WTC11 (cell line): ENCODE data around the gene CHID1. TPM values are rescaled to one million over a fixed set of nuclear protein-coding genes. Genes with fewer than 3 reads are reported as not detected.

Source experiments
- ATF1 ChIP-seq: sonication (generic); formaldehyde crosslinking; IDR thresholded peaks from 2 replicates; pipeline ENCODE4 v1.8.1; 2023; ENCODE audit warnings: mild to moderate bottlenecking, moderate library complexity, missing genetic modification reagents
- ATF3 ChIP-seq: sonication (generic); formaldehyde crosslinking; conservative IDR thresholded peaks from 2 replicates; pipeline ENCODE4 v1.8.1; 2022; ENCODE audit warnings: mild to moderate bottlenecking, missing genetic modification reagents
- CBFB ChIP-seq: sonication (generic); formaldehyde crosslinking; IDR thresholded peaks from 2 replicates; pipeline ENCODE4 v1.8.1; 2022; ENCODE audit warnings: mild to moderate bottlenecking, low read depth, missing genetic modification reagents
- E2F1 ChIP-seq: sonication (generic); formaldehyde crosslinking; IDR thresholded peaks from 2 replicates; pipeline ENCODE4 v1.8.0; 2022; ENCODE audit warnings: mild to moderate bottlenecking, missing genetic modification reagents
- ELF4 ChIP-seq: sonication (generic); formaldehyde crosslinking; IDR thresholded peaks from 2 replicates; pipeline ENCODE4 v1.8.1; 2022; ENCODE audit warnings: low read depth, mild to moderate bottlenecking, moderate library complexity, missing genetic modification reagents
- ESRRA ChIP-seq: sonication (generic); formaldehyde crosslinking; IDR thresholded peaks from 2 replicates; pipeline ENCODE4 v1.8.1; 2022; ENCODE audit warnings: mild to moderate bottlenecking, missing genetic modification reagents, borderline replicate concordance
- FOXJ3 ChIP-seq: sonication (generic); formaldehyde crosslinking; IDR thresholded peaks from 2 replicates; pipeline ENCODE4 v1.9.0; 2021; ENCODE audit warnings: missing genetic modification reagents, mild to moderate bottlenecking, borderline replicate concordance
- FOXK1 ChIP-seq: sonication (generic); formaldehyde crosslinking; IDR thresholded peaks from 2 replicates; pipeline ENCODE4 v1.8.0; 2022; ENCODE audit warnings: mild to moderate bottlenecking, moderate library complexity, missing genetic modification reagents
- FOXP1 ChIP-seq: sonication (generic); formaldehyde crosslinking; IDR thresholded peaks from 2 replicates; pipeline ENCODE4 v1.8.0; 2022; ENCODE audit warnings: missing genetic modification reagents, mild to moderate bottlenecking, moderate library complexity, borderline replicate concordance
- GABPB1 ChIP-seq: sonication (generic); formaldehyde crosslinking; IDR thresholded peaks from 2 replicates; pipeline ENCODE4 v1.8.1; 2023; ENCODE audit warnings: mild to moderate bottlenecking, missing genetic modification reagents
- JUN ChIP-seq: sonication (generic); formaldehyde crosslinking; IDR thresholded peaks from 2 replicates; pipeline ENCODE4 v1.8.0; 2023; ENCODE audit warnings: mild to moderate bottlenecking, missing genetic modification reagents
- MYBL2 ChIP-seq: sonication (generic); formaldehyde crosslinking; IDR thresholded peaks from 2 replicates; pipeline ENCODE4 v1.8.1; 2023; ENCODE audit warnings: mild to moderate bottlenecking, moderate library complexity, missing genetic modification reagents
- NFYB ChIP-seq: sonication (generic); formaldehyde crosslinking; conservative IDR thresholded peaks from 2 replicates; pipeline ENCODE4 v1.8.0; 2022; ENCODE audit warnings: low read depth, missing genetic modification reagents
- RORB ChIP-seq: fragments of 250-450 bp; sonication (Bioruptor Pico); IDR thresholded peaks from 2 replicates; pipeline ENCODE4 v1.9.0; 2021; ENCODE audit warnings: mild to moderate bottlenecking
- TEAD1 ChIP-seq: sonication (generic); formaldehyde crosslinking; IDR thresholded peaks from 2 replicates; pipeline ENCODE4 v1.8.0; 2022; ENCODE audit warnings: mild to moderate bottlenecking, missing genetic modification reagents
- ZNF263 ChIP-seq: sonication (generic); formaldehyde crosslinking; IDR thresholded peaks from 2 replicates; pipeline ENCODE4 v1.8.1; 2022; ENCODE audit warnings: low read depth, mild to moderate bottlenecking, moderate library complexity, missing genetic modification reagents
- ZNF416 ChIP-seq: fragments of 250-450 bp; sonication (Bioruptor Pico); IDR thresholded peaks from 2 replicates; pipeline ENCODE4 v1.9.0; 2021; ENCODE audit warnings: mild to moderate bottlenecking, inconsistent platforms
- ZNF423 ChIP-seq: fragments of 250-450 bp; sonication (Bioruptor Pico); IDR thresholded peaks from 2 replicates; pipeline ENCODE4 v2.1.2; 2022; ENCODE audit warnings: mild to moderate bottlenecking, moderate library complexity
- ZNF512 ChIP-seq: sonication (generic); formaldehyde crosslinking; IDR thresholded peaks from 2 replicates; pipeline ENCODE4 v1.8.1; 2022; ENCODE audit warnings: missing genetic modification reagents, borderline replicate concordance
- total RNA-seq: library from RNA; stranded (reverse); gene quantifications from 3 replicates; pipeline ENCODE4 v1.2.3, GENCODE V29; 2021
- TF ChIP-seq, protein P1 (sequence below): fragments of 250-450 bp; sonication (Bioruptor Pico); IDR thresholded peaks from 2 replicates; pipeline ENCODE4 v1.9.0; 2021; ENCODE audit warnings: mild to moderate bottlenecking, borderline replicate concordance
- TF ChIP-seq, protein P2 (sequence below): fragments of 250-450 bp; sonication (Bioruptor Pico); conservative IDR thresholded peaks from 2 replicates; pipeline ENCODE4 v1.9.0; 2021; ENCODE audit warnings: mild to moderate bottlenecking
- TF ChIP-seq, protein P3 (sequence below): sonication (generic); formaldehyde crosslinking; IDR thresholded peaks from 2 replicates; pipeline ENCODE4 v1.8.1; 2022; ENCODE audit warnings: mild to moderate bottlenecking, missing genetic modification reagents, moderate library complexity, borderline replicate concordance
- TF ChIP-seq, protein P4 (sequence below): sonication (generic); formaldehyde crosslinking; IDR thresholded peaks from 2 replicates; pipeline ENCODE4 v1.8.1; 2023; ENCODE audit warnings: mild to moderate bottlenecking, missing genetic modification reagents
- TF ChIP-seq, protein P5 (sequence below): sonication (generic); formaldehyde crosslinking; IDR thresholded peaks from 2 replicates; pipeline ENCODE4 v1.8.0; 2022; ENCODE audit warnings: mild to moderate bottlenecking, missing genetic modification reagents

Gene CHID1
- total RNA-seq, 1 experiment from 2014 or later = 92.8 TPM

- TF ChIP-seq, protein P1, sequence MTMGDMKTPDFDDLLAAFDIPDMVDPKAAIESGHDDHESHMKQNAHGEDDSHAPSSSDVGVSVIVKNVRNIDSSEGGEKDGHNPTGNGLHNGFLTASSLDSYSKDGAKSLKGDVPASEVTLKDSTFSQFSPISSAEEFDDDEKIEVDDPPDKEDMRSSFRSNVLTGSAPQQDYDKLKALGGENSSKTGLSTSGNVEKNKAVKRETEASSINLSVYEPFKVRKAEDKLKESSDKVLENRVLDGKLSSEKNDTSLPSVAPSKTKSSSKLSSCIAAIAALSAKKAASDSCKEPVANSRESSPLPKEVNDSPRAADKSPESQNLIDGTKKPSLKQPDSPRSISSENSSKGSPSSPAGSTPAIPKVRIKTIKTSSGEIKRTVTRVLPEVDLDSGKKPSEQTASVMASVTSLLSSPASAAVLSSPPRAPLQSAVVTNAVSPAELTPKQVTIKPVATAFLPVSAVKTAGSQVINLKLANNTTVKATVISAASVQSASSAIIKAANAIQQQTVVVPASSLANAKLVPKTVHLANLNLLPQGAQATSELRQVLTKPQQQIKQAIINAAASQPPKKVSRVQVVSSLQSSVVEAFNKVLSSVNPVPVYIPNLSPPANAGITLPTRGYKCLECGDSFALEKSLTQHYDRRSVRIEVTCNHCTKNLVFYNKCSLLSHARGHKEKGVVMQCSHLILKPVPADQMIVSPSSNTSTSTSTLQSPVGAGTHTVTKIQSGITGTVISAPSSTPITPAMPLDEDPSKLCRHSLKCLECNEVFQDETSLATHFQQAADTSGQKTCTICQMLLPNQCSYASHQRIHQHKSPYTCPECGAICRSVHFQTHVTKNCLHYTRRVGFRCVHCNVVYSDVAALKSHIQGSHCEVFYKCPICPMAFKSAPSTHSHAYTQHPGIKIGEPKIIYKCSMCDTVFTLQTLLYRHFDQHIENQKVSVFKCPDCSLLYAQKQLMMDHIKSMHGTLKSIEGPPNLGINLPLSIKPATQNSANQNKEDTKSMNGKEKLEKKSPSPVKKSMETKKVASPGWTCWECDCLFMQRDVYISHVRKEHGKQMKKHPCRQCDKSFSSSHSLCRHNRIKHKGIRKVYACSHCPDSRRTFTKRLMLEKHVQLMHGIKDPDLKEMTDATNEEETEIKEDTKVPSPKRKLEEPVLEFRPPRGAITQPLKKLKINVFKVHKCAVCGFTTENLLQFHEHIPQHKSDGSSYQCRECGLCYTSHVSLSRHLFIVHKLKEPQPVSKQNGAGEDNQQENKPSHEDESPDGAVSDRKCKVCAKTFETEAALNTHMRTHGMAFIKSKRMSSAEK (CRISPR knock-in tag) = no peak
- TF ChIP-seq, protein P2, sequence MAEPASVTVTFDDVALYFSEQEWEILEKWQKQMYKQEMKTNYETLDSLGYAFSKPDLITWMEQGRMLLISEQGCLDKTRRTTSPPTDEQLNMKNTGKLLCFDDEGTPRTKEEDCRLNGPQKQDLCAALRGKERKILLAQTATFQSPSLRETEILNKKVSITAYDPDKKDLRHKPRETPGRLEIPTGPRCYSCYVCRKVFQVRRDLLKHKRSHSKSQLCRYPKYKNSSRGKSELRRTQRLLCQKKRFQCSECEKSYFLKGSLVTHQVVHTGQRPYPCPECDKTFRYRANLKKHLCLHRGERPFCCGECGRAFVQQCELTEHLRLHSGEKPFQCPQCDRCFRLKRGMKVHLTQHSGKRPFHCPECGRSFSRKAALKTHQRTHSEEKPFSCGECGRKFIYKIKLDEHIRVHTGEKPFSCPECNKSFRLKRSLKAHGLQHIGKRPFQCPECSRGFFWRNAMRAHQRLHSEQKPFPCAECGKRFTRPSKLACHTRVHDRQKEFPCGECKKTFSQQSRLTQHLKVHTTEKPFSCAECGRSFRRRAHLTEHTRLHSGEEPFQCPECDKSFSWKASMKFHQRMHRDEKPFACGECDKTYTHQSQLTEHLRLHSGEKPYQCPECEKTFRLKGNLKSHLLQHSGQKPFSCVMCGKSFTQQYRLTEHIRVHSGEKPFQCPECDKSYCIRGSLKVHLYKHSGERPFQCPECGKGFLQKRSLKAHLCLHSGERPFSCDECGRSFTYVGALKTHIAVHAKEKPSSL (CRISPR knock-in tag) = no peak
- peak; percentile 81; the same call in 1 of the 2 replicates for TF ChIP-seq ZNF423 (CRISPR knock-in tag)
- TF ChIP-seq ESRRA (CRISPR knock-in tag) = no peak
- no peak for TF ChIP-seq ZNF512 (CRISPR knock-in tag)
- TF ChIP-seq GABPB1 (CRISPR knock-in tag) = 0 out of 2 replicates have a peak, but pooled peaks have one; percentile 4
- no peak for TF ChIP-seq CBFB (CRISPR knock-in tag)
- TF ChIP-seq RORB (CRISPR knock-in tag) = no peak
- peak; percentile 37; the same call in 1 of the 2 replicates for TF ChIP-seq FOXK1 (CRISPR knock-in tag)
- TF ChIP-seq FOXP1 (CRISPR knock-in tag) = peak; percentile 11; the same call in 1 of the 2 replicates
- no peak for TF ChIP-seq FOXJ3 (CRISPR knock-in tag)
- no peak for TF ChIP-seq ATF3 (CRISPR knock-in tag)
- TF ChIP-seq, protein P3, sequence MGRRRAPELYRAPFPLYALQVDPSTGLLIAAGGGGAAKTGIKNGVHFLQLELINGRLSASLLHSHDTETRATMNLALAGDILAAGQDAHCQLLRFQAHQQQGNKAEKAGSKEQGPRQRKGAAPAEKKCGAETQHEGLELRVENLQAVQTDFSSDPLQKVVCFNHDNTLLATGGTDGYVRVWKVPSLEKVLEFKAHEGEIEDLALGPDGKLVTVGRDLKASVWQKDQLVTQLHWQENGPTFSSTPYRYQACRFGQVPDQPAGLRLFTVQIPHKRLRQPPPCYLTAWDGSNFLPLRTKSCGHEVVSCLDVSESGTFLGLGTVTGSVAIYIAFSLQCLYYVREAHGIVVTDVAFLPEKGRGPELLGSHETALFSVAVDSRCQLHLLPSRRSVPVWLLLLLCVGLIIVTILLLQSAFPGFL (CRISPR knock-in tag) = no peak
- TF ChIP-seq, protein P4, sequence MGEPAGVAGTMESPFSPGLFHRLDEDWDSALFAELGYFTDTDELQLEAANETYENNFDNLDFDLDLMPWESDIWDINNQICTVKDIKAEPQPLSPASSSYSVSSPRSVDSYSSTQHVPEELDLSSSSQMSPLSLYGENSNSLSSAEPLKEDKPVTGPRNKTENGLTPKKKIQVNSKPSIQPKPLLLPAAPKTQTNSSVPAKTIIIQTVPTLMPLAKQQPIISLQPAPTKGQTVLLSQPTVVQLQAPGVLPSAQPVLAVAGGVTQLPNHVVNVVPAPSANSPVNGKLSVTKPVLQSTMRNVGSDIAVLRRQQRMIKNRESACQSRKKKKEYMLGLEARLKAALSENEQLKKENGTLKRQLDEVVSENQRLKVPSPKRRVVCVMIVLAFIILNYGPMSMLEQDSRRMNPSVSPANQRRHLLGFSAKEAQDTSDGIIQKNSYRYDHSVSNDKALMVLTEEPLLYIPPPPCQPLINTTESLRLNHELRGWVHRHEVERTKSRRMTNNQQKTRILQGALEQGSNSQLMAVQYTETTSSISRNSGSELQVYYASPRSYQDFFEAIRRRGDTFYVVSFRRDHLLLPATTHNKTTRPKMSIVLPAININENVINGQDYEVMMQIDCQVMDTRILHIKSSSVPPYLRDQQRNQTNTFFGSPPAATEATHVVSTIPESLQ = no peak
- TF ChIP-seq E2F1 (CRISPR knock-in tag) = no peak
- no peak for TF ChIP-seq ATF1 (CRISPR knock-in tag)
- no peak for TF ChIP-seq JUN (CRISPR knock-in tag)
- TF ChIP-seq ZNF416 = 0 out of 2 replicates have a peak, but pooled peaks have one; percentile 17
- TF ChIP-seq ZNF263 (CRISPR knock-in tag) = no peak
- 0 out of 2 replicates have a peak, but pooled peaks have one; percentile 29 for TF ChIP-seq MYBL2
- TF ChIP-seq TEAD1 (CRISPR knock-in tag) = 0 out of 2 replicates have a peak, but pooled peaks have one; percentile 24
- TF ChIP-seq, protein P5, sequence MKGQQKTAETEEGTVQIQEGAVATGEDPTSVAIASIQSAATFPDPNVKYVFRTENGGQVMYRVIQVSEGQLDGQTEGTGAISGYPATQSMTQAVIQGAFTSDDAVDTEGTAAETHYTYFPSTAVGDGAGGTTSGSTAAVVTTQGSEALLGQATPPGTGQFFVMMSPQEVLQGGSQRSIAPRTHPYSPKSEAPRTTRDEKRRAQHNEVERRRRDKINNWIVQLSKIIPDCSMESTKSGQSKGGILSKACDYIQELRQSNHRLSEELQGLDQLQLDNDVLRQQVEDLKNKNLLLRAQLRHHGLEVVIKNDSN = no peak
- peak; percentile 77 for TF ChIP-seq NFYB (CRISPR knock-in tag)
- no peak for TF ChIP-seq ELF4 (CRISPR knock-in tag)
Measured at GRCh38 chr11:819129-819931, 91.3 kb downstream of the CHID1 start (continued).
